ENCODE measurements around the gene FAM114A1. TPM values are rescaled to one million over a fixed set of nuclear protein-coding genes. Genes with fewer than 3 reads are reported as not detected.

FAM114A1 gene
- total and polyA plus RNA-seq, 2 experiments from 2014 or later: 13.0 to 14.5 TPM

- H3K4me2 ChIP-seq: no peak overlapping the region
- Mint-ChIP-seq H3K4me1 (peaks cover 13% of the 10 kb centered on the region), H3K27ac (no peak overlapping the region)
Observed at GRCh38 chr4:38861791-38862190, 5.8 kb upstream of the FAM114A1 start.

More at GRCh38 chr4:38861791-38862190, 5.8 kb upstream of the FAM114A1 start:
- no peaks in the 10 kb centered on the region for H3K9me2 ChIP-seq (ENCODE audit: insufficient read depth)
- no peaks in the 10 kb centered on the region for H3F3A ChIP-seq (replicated peaks; ENCODE audit: low read depth)
- H3K4me1 ChIP-seq (ENCODE audit: insufficient read depth): peaks cover 12% of the 10 kb centered on the region
- peaks cover 8% of the 10 kb centered on the region for H3K27me3 Mint-ChIP-seq (ENCODE audit: insufficient read depth, low read depth, poor library complexity)
- no peak overlapping the region for H3K4me3 Mint-ChIP-seq
- DNase-seq (ENCODE audit: low spot score): no peak
- ATAC-seq: no peak
- no peaks in the 10 kb centered on the region for H3K36me3 ChIP-seq (ENCODE audit: insufficient read depth)
- no peak overlapping the region for H3K27ac ChIP-seq (ENCODE audit: low read depth)
- H3K9me3 Mint-ChIP-seq: no peaks in the 10 kb centered on the region
- TF ChIP-seq ZNF462 (CRISPR knock-in tag; IDR thresholded peaks at IDR 0.05) (no peak), POLR2AphosphoS5 (IDR thresholded peaks at IDR 0.05; ENCODE audit: low read depth) (no peak), EZH2phosphoT487 (IDR thresholded peaks at IDR 0.05; ENCODE audit: unreplicated experiment) (no peak), ZNF114 (CRISPR knock-in tag; IDR thresholded peaks at IDR 0.05) (no peak)
- no peak overlapping the region for H2AFZ ChIP-seq
- H3K27me3 ChIP-seq (ENCODE audit: insufficient read depth): no peaks in the 10 kb centered on the region
- no peaks in the 10 kb centered on the region for H3K79me2 ChIP-seq (replicated peaks; ENCODE audit: insufficient read depth)
- H3K36me3 Mint-ChIP-seq (ENCODE audit: low read depth): no peaks in the 10 kb centered on the region
- no peaks in the 10 kb centered on the region for H4K20me1 ChIP-seq (replicated peaks; ENCODE audit: insufficient read depth)
- no peak overlapping the region for H3K4me3 ChIP-seq

Data from GM23338 (cell line).